Prostate gland (tissue), 2 donors: ENCODE measurements around the gene SPRING1.

ENCODE experiments used
- CTCF ChIP-seq, 4 experiments: fragments of 200-600 bp in 2 of 4; fragments of 450-650 bp in 2 of 4; sonication (generic) in 2 of 4; IDR thresholded peaks; 1 replicate in 3 of 4; 2 replicates in 1 of 4; pipeline ENCODE4 v1.5.1; 2016 to 2019; ENCODE audit warnings: antibody characterized with exemption in 4 of 4, mild to moderate bottlenecking in 2 of 4, moderate library complexity in 2 of 4
- POLR2A ChIP-seq: fragments of 450-650 bp; IDR thresholded peaks from one replicate; pipeline ENCODE4 v1.6.1; 2016; ENCODE audit warnings: antibody characterized with exemption, mild to moderate bottlenecking
- POLR2AphosphoS5 ChIP-seq: sonication (generic); formaldehyde crosslinking; IDR thresholded peaks from one replicate; pipeline ENCODE4 v1.6.1; 2017; ENCODE audit warnings: antibody characterized with exemption

GRCh38 chr12:116700066-116700465 lies 37.8 kb downstream of the SPRING1 start:
- no peak for TF ChIP-seq POLR2AphosphoS5
- no peak for TF ChIP-seq POLR2A
- TF ChIP-seq CTCF (IDR thresholded peaks at IDR 0.05), result no peak
